GM12872 (cell line): ENCODE measurements around the gene SLC9C1.

Experiments used
- CTCF ChIP-seq: IDR thresholded peaks from 3 replicates; pipeline ENCODE4 v1.5.1; 2011; ENCODE audit warnings: low read depth, mild to moderate bottlenecking, low read length, moderate library complexity; ENCODE audit not compliant: insufficient read depth

The SLC9C1 gene

GRCh38 chr3:112334691-112335433, 40.8 kb upstream of the SLC9C1 start:
- no peak for TF ChIP-seq CTCF

GRCh38 chr3:112333381-112334317, 39.6 kb upstream of the SLC9C1 start:
- no peak for TF ChIP-seq CTCF

GRCh38 chr3:112333002-112333380, 39.0 kb upstream of the SLC9C1 start, which contains the start of gene CD200:
Gene CD200 (plus strand): TSS chr3:112333156. CDS start chr3:112333213, 57 bp downstream.
- TF ChIP-seq CTCF, result no peak

DNA sequence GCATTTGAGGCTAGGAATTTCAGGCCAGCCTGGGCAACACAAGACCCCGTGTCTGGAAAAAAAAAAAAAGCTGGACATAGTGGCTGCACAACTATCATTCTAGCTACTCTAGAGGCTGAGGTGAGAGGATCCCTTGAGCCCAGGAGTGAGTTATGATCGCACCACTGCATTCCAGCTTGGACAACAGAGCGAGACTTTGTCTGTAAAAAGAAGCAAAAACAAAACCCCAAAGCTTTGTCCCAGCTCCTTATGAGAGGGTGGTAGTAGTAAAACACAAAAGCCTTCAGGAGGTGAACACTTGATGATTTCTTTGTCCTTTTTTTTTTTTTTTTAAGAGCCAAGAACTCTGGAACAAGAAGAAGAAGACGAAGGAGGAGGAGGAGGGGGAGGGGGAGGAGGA, 37.8 kb upstream of the SLC9C1 start:
- no peak for TF ChIP-seq CTCF

DNA sequence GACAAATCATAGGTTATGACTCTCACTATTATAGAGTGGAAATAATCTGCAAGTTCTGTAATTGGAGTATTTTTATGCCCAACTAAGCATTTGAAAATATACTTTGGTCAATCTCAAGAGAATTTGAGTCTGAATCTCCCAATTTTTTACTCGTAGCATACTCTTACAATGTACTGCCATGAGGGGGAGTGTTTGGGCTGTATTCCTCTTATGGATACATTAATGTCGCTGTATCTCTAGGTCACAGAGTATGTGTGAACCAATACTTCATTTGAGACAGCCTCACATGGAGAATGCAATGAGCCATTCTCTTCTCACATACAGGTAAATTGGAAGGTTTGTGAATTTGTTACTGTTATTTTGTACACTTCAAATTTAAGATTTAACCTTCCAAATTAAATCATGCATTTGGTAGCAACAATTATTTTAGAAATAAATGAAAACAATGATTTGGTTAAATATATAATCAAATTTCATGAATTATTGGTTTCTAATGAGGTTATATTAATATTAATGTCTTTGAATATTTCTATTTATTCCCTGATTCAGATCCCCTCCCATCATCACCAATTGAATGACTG, 33.4 kb upstream of the SLC9C1 start:
- TF ChIP-seq CTCF, result peak; percentile 60

DNA sequence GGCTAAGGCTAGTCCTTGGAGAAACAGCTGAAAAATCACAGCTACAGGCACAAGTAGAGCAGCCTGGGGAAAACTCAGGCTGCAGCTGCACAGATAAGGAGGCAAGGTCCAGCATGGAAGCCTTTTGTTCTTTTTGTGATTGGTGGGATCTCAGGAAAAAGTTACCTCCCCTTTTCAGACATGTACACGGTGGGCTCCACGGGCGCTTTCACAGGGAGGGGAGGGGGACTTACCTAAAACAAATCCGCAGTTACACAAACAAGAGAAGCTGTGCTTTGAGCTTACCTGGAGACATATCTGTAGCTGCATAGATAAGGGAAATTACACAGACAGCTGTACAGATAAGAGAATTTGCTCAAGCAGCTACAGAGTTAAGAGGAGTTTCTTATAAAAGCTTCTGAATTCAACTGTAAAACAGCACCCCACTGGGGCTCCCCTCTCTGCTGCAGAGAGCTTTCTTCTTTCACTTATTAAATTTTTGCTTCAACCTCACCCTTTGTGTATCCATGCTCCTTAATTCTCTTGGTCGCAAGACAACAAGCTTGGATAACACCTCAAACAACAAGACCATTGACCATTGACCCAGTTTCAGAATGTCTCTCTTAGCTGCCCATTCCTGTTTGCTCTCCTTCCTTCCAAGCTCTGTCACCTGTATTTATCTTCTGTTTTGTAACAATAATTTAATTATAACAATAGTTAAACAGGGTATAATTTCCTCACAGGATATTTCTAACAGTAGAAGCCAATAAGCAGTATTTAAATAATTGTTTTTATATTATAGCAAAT, 28.0 kb upstream of the SLC9C1 start:
- TF ChIP-seq CTCF, result no peak
